Fibroblast of lung (primary cell): Measurements from ENCODE around the gene EPG5. TPM values are rescaled to one million over a fixed set of nuclear protein-coding genes. Genes with fewer than 3 reads are reported as not detected.

Source experiments
- DNase-seq, 2 donors: peaks; one replicate each; pipeline versions ENCODE4 v3.0.0 to v3.0.0-alpha.2; 2010; ENCODE audit warnings: low read depth in 2 of 2
- H2AFZ ChIP-seq: 2 replicates; pipeline ENCODE4 v1.5.1; 2012; ENCODE audit warnings: low read length, control low read depth, inconsistent platforms
- H3K27ac ChIP-seq: 2 replicates; pipeline ENCODE4 v1.5.1; 2011; ENCODE audit warnings: low read length, control low read depth; ENCODE audit not compliant: insufficient read depth
- H3K27me3 ChIP-seq: 2 replicates; pipeline ENCODE4 v1.5.1; 2011; ENCODE audit warnings: mild to moderate bottlenecking, low read length; ENCODE audit not compliant: control insufficient read depth, insufficient read depth
- H3K36me3 ChIP-seq: 2 replicates; pipeline ENCODE4 v1.5.1; 2011; ENCODE audit warnings: low read length; ENCODE audit not compliant: control insufficient read depth, insufficient read depth
- H3K4me1 ChIP-seq: 2 replicates; pipeline ENCODE4 v1.5.1; 2011; ENCODE audit warnings: low read length; ENCODE audit not compliant: control insufficient read depth, insufficient read depth; ENCODE audit errors: extremely low read depth
- H3K4me2 ChIP-seq: 2 replicates; pipeline ENCODE4 v1.5.1; 2011; ENCODE audit warnings: low read length, control low read depth; ENCODE audit not compliant: insufficient read depth; ENCODE audit errors: extremely low read depth
- H3K4me3 ChIP-seq, 4 experiments: fragments of 200-600 bp in 1 of 4; sonication (generic) in 1 of 4; replicated peaks in 1 of 4; 2 replicates each; pipeline ENCODE4 v1.5.1; 2011 to 2016; ENCODE audit warnings: low read length in 4 of 4, low read depth in 3 of 4, mild to moderate bottlenecking in 3 of 4, control low read depth in 2 of 4, inconsistent platforms in 1 of 4, mixed read lengths in 1 of 4; ENCODE audit not compliant: insufficient read depth in 1 of 4; ENCODE audit errors: control extremely low read depth in 1 of 4
- H3K79me2 ChIP-seq: 2 replicates; pipeline ENCODE4 v1.5.1; 2012; ENCODE audit warnings: mild to moderate bottlenecking, low read length, inconsistent platforms; ENCODE audit not compliant: control insufficient read depth, insufficient read depth
- H3K9ac ChIP-seq: 2 replicates; pipeline ENCODE4 v1.5.1; 2011; ENCODE audit warnings: mild to moderate bottlenecking, low read length, control low read depth; ENCODE audit not compliant: insufficient read depth
- H3K9me3 ChIP-seq: 2 replicates; pipeline ENCODE4 v1.5.1; 2012; ENCODE audit warnings: low read depth, low read length; ENCODE audit not compliant: control insufficient read depth, insufficient read depth
- H4K20me1 ChIP-seq: 2 replicates; pipeline ENCODE4 v1.5.1; 2011; ENCODE audit warnings: low read length; ENCODE audit not compliant: control insufficient read depth, insufficient read depth; ENCODE audit errors: extremely low read depth
- EZH2 ChIP-seq: IDR thresholded peaks from 2 replicates; pipeline ENCODE4 v1.5.1; 2012; ENCODE audit warnings: low read length, control low read depth, mild to moderate bottlenecking; ENCODE audit errors: missing control alignments
- polyA plus RNA-seq, 2 donors: library from polyadenylated mRNA; depleted of rRNA in 1 of 2; stranded (reverse) in 1 of 2; unstranded in 1 of 2; fragments of >200 nt; gene quantifications; 2 replicates each; pipeline ENCODE4 v1.2.1, GENCODE V29; 2011 to 2012; ENCODE audit warnings: missing spikeins in 1 of 2
- total RNA-seq: library from RNA; depleted of rRNA; stranded (reverse); fragments of >200 nt; gene quantifications from 2 replicates; pipeline ENCODE4 v1.2.1, GENCODE V29; 2014
- TF ChIP-seq, protein P1 (sequence below), 2 donors: IDR thresholded peaks in 1 of 2; conservative IDR thresholded peaks in 1 of 2; 1 replicate in 1 of 2; 2 replicates in 1 of 2; pipeline ENCODE4 v1.5.1; 2011 to 2012; ENCODE audit warnings: low read length in 2 of 2, control low read depth in 1 of 2, inconsistent platforms in 1 of 2, low read depth in 1 of 2, mild to moderate bottlenecking in 1 of 2

Gene EPG5
- total and polyA plus RNA-seq, 2 donors (not counting 1 experiment from before 2014, with no cell fraction given), result 60.0 to 87.4 TPM

DNA sequence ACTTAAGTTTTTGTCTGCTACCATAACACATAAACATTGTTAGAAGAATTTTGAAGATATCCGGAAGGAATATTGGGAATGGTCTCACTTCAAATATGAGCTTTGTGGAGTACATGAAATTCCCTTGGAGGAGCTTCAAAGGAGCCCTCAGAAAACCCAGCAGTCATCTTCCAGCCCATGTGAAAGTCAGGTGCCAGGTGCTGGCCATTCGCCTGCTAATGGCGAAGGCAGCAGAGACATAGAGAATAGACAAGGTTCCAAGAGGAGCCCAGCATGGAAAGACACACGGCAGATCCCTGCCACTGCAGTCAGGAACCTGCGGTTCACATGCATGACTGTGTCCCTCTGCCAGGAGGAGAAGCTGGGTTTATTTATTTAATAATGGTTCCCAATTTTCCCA is 40.0 kb upstream of the EPG5 start:
- Histone ChIP-seq H3K4me1 (no peaks in the 10 kb centered on the region), H3K4me3 (no peak overlapping the region), H3K27me3 (no peaks in the 10 kb centered on the region), H3K9ac (no peak overlapping the region), H4K20me1 (no peaks in the 10 kb centered on the region), H3K4me2 (no peak overlapping the region), H3K27ac (no peak overlapping the region), H2AFZ (no peak overlapping the region), H3K9me3 (no peaks in the 10 kb centered on the region), H3K36me3 (peaks cover 2% of the 10 kb centered on the region), H3K79me2 (no peaks in the 10 kb centered on the region)
- no peak for TF ChIP-seq EZH2
- TF ChIP-seq, protein P1, sequence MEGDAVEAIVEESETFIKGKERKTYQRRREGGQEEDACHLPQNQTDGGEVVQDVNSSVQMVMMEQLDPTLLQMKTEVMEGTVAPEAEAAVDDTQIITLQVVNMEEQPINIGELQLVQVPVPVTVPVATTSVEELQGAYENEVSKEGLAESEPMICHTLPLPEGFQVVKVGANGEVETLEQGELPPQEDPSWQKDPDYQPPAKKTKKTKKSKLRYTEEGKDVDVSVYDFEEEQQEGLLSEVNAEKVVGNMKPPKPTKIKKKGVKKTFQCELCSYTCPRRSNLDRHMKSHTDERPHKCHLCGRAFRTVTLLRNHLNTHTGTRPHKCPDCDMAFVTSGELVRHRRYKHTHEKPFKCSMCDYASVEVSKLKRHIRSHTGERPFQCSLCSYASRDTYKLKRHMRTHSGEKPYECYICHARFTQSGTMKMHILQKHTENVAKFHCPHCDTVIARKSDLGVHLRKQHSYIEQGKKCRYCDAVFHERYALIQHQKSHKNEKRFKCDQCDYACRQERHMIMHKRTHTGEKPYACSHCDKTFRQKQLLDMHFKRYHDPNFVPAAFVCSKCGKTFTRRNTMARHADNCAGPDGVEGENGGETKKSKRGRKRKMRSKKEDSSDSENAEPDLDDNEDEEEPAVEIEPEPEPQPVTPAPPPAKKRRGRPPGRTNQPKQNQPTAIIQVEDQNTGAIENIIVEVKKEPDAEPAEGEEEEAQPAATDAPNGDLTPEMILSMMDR (conservative IDR thresholded peaks at IDR 0.05 in 1 of 2, IDR thresholded peaks at IDR 0.05 in 1 of 2; ENCODE audit: low read depth in 1 of 2, low read length in 2 of 2), result no peak
- DNase-seq, result no peak

DNA sequence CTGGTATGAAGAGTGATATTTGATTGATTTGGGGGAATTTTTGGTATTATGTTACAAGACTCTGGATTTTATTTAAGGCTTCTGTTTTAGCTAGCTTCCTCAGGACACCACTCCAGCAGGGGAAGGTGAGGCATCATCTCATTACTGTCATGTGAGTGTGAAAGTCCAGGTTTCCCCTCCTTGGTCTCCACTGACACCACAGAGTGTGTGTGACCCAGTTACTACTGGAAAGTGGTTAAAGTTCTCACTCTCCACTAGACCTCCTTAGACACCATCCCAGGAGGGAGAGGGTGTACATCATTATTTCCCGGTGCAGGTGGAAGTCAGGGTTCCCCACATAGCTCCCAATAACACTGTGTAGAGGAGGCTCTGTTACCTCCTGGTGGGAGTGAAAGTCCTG is 35.8 kb upstream of the EPG5 start:
- peaks cover 2% of the 10 kb centered on the region for H3K36me3 ChIP-seq
- H3K4me1 ChIP-seq, result no peaks in the 10 kb centered on the region
- H3K27me3 ChIP-seq, result no peaks in the 10 kb centered on the region
- no peak overlapping the region for H2AFZ ChIP-seq
- no peak overlapping the region for H3K4me2 ChIP-seq
- H3K27ac ChIP-seq, result no peak overlapping the region
- H4K20me1 ChIP-seq, result no peaks in the 10 kb centered on the region
- no peaks in the 10 kb centered on the region for H3K9me3 ChIP-seq
- H3K4me3 ChIP-seq, result no peak overlapping the region
- H3K9ac ChIP-seq, result no peak overlapping the region
- TF ChIP-seq EZH2, result no peak
- TF ChIP-seq, protein P1 (conservative IDR thresholded peaks at IDR 0.05 in 1 of 2, IDR thresholded peaks at IDR 0.05 in 1 of 2; ENCODE audit: low read depth in 1 of 2, low read length in 2 of 2), result no peak
- no peak for DNase-seq
- H3K79me2 ChIP-seq, result no peaks in the 10 kb centered on the region

DNA sequence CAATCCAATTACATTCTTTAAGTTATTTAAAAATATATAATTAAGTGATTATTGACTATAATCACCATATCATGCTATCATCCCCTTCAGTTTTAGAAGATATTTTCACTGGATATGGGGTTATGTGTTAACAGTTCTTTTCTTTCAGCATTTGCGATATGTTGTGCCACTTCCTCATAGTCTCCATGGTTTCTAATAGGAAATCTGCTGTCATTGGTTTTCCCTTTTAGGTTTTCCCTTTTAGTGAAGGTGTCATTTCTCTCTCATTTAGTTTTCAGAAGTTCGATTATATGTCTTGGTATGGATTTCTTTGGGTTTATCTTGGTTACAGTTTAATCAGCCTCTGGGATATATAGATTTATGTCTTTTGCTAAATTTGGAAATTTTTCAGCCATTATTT is 34.8 kb upstream of the EPG5 start:
- no peaks in the 10 kb centered on the region for H3K79me2 ChIP-seq
- H3K9me3 ChIP-seq, result no peaks in the 10 kb centered on the region
- H3K27me3 ChIP-seq, result no peaks in the 10 kb centered on the region
- no peaks in the 10 kb centered on the region for H3K4me1 ChIP-seq
- no peak overlapping the region for H3K27ac ChIP-seq
- no peak overlapping the region for H3K9ac ChIP-seq
- no peak for TF ChIP-seq EZH2
- TF ChIP-seq, protein P1 (conservative IDR thresholded peaks at IDR 0.05 in 1 of 2, IDR thresholded peaks at IDR 0.05 in 1 of 2; ENCODE audit: low read depth in 1 of 2, low read length in 2 of 2), result no peak
- H3K36me3 ChIP-seq, result peaks cover 2% of the 10 kb centered on the region
- H4K20me1 ChIP-seq, result no peaks in the 10 kb centered on the region
- no peak for DNase-seq
- no peak overlapping the region for H3K4me3 ChIP-seq
- no peak overlapping the region for H3K4me2 ChIP-seq
- H2AFZ ChIP-seq, result no peak overlapping the region
